ENCODE measurements around the gene MYL6. TPM values are rescaled to one million over a fixed set of nuclear protein-coding genes. Genes with fewer than 3 reads are reported as not detected.

The MYL6 gene
- total RNA-seq, 3 donors from 2014 or later (not counting 1 experiment from before 2014, with no cell fraction given): 881 to 1,204 (median 1,015) TPM

DNA sequence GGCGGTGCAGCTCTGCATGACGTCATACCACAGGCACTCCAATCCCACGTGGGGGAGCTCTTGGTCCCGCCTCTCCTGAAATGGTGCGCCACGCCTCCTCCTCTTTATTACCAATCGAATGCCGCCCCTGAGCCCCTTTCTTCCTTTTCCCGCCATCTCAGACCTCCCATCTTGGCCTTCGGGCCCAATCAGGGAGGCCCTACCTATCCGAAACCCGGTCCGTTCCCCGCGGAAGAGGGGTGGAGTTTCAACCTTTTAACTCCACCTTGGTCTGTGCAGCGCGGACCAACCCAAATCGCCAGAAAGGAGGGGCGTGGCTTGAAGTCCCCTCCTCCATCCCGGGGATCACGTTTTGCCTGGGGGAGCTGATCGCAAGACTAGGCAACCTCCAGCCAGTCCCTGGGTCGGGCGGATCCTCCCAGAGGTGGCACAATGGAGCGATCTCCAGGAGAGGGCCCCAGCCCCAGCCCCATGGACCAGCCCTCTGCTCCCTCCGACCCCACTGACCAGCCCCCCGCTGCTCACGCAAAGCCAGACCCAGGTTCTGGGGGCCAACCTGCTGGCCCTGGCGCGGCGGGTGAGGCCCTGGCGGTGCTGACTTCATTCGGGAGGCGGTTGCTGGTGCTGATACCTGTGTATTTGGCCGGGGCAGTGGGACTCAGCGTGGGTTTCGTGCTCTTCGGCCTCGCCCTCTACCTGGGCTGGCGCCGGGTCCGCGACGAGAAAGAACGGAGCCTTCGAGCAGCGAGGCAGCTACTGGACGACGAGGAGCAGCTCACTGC lies 30.1 kb upstream of the MYL6 start, which contains the start of gene ESYT1:
Gene ESYT1, plus strand, starts transcription at position 380 of the 782 bp plus-strand sequence. Its CDS starts 53 bp downstream, at position 433.
- H3K9me3 Mint-ChIP-seq: no peaks in the 10 kb centered on the region
- H3K4me1 Mint-ChIP-seq: peaks cover 52 to 68% of the 10 kb centered on the region in 2 donors
- Histone ChIP-seq H3K4me3 (ENCODE audit: low read length) (peak within 1 kb of the TSS; percentile 90), H3K27me3 (ENCODE audit: control insufficient read depth, insufficient read depth, low read length) (no peaks in the 10 kb centered on the region), H3K27ac (ENCODE audit: low read length) (peak within 1 kb of the TSS; percentile 85), H3K4me1 (ENCODE audit: control insufficient read depth, insufficient read depth, low read length) (peaks cover 45% of the 10 kb centered on the region), H3K36me3 (ENCODE audit: control insufficient read depth, insufficient read depth, low read length) (peaks cover 31% of the 10 kb centered on the region), H3K9me3 (ENCODE audit: control insufficient read depth, insufficient read depth, low read length) (no peaks in the 10 kb centered on the region)
- ATAC-seq (peak; percentile 87 to 96 (median 90)), DNase-seq (peak; percentile 91 to 100)
- H3K27ac Mint-ChIP-seq: peak within 1 kb of the TSS; percentile 88 to 93
- no peak for TF ChIP-seq CTCF (IDR thresholded peaks at IDR 0.05)
- H3K27me3 Mint-ChIP-seq (ENCODE audit: low read depth in 2 of 2): no peaks in the 10 kb centered on the region
- peaks cover 18% of the 10 kb centered on the region for H3K36me3 Mint-ChIP-seq
- WGBS (ENCODE audit: insufficient coverage): under 1% methylated on average over 49 of the region's 49 CpGs
- intact Hi-C loops (cut with micrococcal nuclease): loop anchor here (1.0 to 5.0 kb wide), 3 partner anchors 24 to 389 kb away; partner anchors contain the start of genes CNPY2 and MYL6B
- H3K4me3 Mint-ChIP-seq: peak within 1 kb of the TSS; percentile 97

DNA sequence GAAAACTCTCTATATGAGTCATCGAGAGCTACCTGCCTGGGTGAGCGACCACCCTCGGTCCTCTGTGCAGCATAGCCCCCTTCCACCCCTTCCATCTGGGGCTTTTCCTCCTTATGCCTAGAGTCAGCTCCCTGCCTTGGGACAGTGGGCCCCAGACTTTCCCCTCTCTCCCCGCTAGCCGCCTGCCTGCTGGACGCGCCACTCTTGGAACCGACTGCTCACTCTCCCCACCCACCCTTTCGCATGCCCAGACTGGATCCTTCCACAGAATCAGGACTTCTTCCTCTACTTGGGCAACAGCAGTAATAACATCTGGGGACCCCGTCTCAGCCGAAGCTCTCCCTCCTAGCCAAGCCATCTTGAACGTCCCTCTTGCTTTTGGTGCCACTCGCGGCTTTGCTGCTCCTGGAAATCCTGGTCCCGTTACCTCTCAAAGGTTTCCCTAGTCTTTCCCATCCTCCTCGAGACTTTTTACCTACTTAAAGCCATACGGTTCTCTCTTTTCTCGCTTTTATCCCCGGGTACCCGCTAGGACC lies 29.4 kb upstream of the MYL6 start:
- Mint-ChIP-seq H3K9me3 (no peaks in the 10 kb centered on the region), H3K36me3 (peaks cover 18% of the 10 kb centered on the region), H3K4me3 (peak overlapping the region; percentile 97), H3K4me1 (peaks cover 52 to 66% of the 10 kb centered on the region in 2 donors), H3K27ac (peak overlapping the region; percentile 88 to 93), H3K27me3 (ENCODE audit: low read depth in 2 of 2) (no peaks in the 10 kb centered on the region)
- ATAC-seq (no peak), DNase-seq (peak in 1 of 2 donors; percentile 56)
- H3K9me3 ChIP-seq (ENCODE audit: control insufficient read depth, insufficient read depth, low read length): no peaks in the 10 kb centered on the region
- H3K27ac ChIP-seq (ENCODE audit: low read length): peak overlapping the region; percentile 85
- H3K4me3 ChIP-seq (ENCODE audit: low read length): peak overlapping the region; percentile 90
- H3K36me3 ChIP-seq (ENCODE audit: control insufficient read depth, insufficient read depth, low read length): peaks cover 38% of the 10 kb centered on the region
- WGBS (ENCODE audit: insufficient coverage): 0% methylated on average over 20 of the region's 20 CpGs
- no peaks in the 10 kb centered on the region for H3K27me3 ChIP-seq (ENCODE audit: control insufficient read depth, insufficient read depth, low read length)
- H3K4me1 ChIP-seq (ENCODE audit: control insufficient read depth, insufficient read depth, low read length): peaks cover 45% of the 10 kb centered on the region
- intact Hi-C loops (cut with micrococcal nuclease): loop anchor here (1.0 to 5.0 kb wide), 2 partner anchors 24 to 189 kb away; partner anchors contain the start of genes CNPY2 and MYL6B
- no peak for TF ChIP-seq CTCF (IDR thresholded peaks at IDR 0.05)

- H3K27ac ChIP-seq (ENCODE audit: low read length): peak overlapping the region; percentile 85
- Mint-ChIP-seq H3K4me1 (peaks cover 52 to 59% of the 10 kb centered on the region in 2 donors), H3K4me3 (peak overlapping the region; percentile 97), H3K27ac (peak overlapping the region; percentile 88 to 93), H3K36me3 (peaks cover 18% of the 10 kb centered on the region), H3K9me3 (no peaks in the 10 kb centered on the region), H3K27me3 (ENCODE audit: low read depth in 2 of 2) (no peaks in the 10 kb centered on the region)
- peak; percentile 5 to 33 (median 30) for ATAC-seq
- H3K4me1 ChIP-seq (ENCODE audit: control insufficient read depth, insufficient read depth, low read length): peaks cover 45% of the 10 kb centered on the region
- peak overlapping the region; percentile 90 for H3K4me3 ChIP-seq (ENCODE audit: low read length)
- no peak for TF ChIP-seq CTCF (IDR thresholded peaks at IDR 0.05)
- DNase-seq: peak; percentile 58 to 82
- H3K9me3 ChIP-seq (ENCODE audit: control insufficient read depth, insufficient read depth, low read length): no peaks in the 10 kb centered on the region
- no peaks in the 10 kb centered on the region for H3K27me3 ChIP-seq (ENCODE audit: control insufficient read depth, insufficient read depth, low read length)
- intact Hi-C loops (cut with micrococcal nuclease): loop anchor here (5.0 kb wide), 1 partner anchor 188 kb away; the partner anchor contains the start of gene CNPY2
- 0% methylated on average over 28 of the region's 29 CpGs for WGBS (ENCODE audit: insufficient coverage)
- H3K36me3 ChIP-seq (ENCODE audit: control insufficient read depth, insufficient read depth, low read length): peaks cover 41% of the 10 kb centered on the region
Measured at GRCh38 chr12:56129206-56129941, 28.8 kb upstream of the MYL6 start.
